Adipocyte (in vitro differentiated cells): ENCODE measurements around the gene EGFR.

Source experiments
- DNase-seq: peaks from one replicate; pipeline ENCODE4 v3.0.0-alpha.2; 2015; ENCODE audit warnings: low read depth
- H3K27me3 ChIP-seq: replicated peaks from 2 replicates; pipeline ENCODE4 v1.7.0; 2013; ENCODE audit warnings: mild to moderate bottlenecking, low read length, moderate library complexity; ENCODE audit not compliant: control insufficient read depth, insufficient read depth
- H3K36me3 ChIP-seq: 2 replicates; pipeline ENCODE4 v1.7.0; 2013; ENCODE audit warnings: low read length, mild to moderate bottlenecking, moderate library complexity; ENCODE audit not compliant: control insufficient read depth, insufficient read depth, severe bottlenecking
- H3K4me1 ChIP-seq: 2 replicates; pipeline ENCODE4 v1.7.0; 2013; ENCODE audit warnings: mild to moderate bottlenecking, low read length, moderate library complexity; ENCODE audit not compliant: control insufficient read depth, insufficient read depth
- H3K4me3 ChIP-seq: 2 replicates; pipeline ENCODE4 v1.7.0; 2013; ENCODE audit warnings: mild to moderate bottlenecking, low read length, moderate library complexity
- H3K9ac ChIP-seq: 2 replicates; pipeline ENCODE4 v1.7.0; 2013; ENCODE audit warnings: mild to moderate bottlenecking, low read length, moderate library complexity
- H3K9me3 ChIP-seq: 2 replicates; pipeline ENCODE4 v1.7.0; 2013; ENCODE audit warnings: mild to moderate bottlenecking, low read length, moderate library complexity; ENCODE audit not compliant: control insufficient read depth

Gene EGFR

DNA sequence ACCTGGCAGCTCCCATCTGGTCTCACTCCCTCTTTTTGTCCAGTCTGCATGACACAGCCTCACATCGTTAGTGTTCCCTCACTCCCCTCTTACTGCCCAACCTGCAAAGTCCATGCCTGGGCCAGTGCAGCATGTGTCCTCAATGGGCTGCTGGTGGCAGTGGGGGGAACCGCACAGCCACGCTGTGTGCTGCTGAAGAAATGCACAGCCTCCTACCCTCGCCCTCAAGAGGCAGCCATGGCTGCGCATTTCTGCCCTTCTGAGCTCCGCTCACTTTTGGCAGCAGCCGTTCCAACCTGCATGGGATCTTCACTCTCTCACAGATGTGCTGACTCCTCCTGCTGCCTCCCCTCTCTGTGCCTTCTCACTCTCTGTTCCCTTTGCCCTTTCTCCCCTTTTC lies 103.4 kb downstream of the EGFR start:
- no peak for DNase-seq
- no peaks in the 10 kb centered on the region for H3K9me3 ChIP-seq
- no peak overlapping the region for H3K9ac ChIP-seq
- H3K4me1 ChIP-seq, result peaks cover 70% of the 10 kb centered on the region
- no peak overlapping the region for H3K4me3 ChIP-seq
- no peaks in the 10 kb centered on the region for H3K36me3 ChIP-seq
- no peaks in the 10 kb centered on the region for H3K27me3 ChIP-seq

DNA sequence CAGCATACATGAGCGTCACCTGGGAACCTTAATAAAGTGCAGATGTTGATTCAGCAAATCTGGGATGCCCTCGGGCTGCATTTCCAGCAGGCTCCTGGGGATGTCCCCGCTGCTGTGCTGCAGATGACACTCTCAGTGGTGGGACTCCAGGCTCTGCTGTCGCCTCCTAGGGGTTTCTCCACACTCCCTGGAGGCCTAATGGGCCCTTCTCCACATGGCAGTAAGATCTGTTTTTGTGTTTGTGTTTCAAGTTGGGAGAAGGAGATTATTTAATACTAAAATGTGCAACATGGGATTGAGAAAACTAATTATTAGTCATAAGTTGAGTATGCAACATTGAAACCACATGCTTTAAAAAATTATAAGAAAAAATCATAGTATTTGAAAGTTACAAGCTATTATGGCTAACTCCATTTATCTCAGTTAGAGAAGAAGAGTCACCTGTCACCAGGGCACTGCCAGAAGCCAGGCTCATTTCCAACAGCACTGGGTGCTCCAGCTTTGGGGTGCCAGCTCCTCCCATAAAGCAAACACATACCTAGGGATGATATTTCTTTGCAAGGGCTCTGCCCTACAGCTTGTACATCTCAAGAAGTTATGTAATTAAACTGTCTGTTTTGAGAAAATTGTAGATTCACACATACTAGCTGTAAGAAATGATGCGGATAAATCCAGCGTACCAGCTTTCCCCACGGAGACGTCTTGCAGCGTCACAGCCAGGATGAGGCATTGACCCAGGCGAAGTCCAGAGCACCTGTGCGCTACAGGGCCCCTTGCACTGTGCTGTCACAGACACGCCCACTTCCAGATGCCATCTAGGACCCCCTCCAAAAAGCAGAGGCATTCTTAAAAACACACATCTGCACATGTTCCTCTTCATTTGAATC lies 106.4 kb downstream of the EGFR start:
- H3K4me3 ChIP-seq, result peak overlapping the region; percentile 10
- no peaks in the 10 kb centered on the region for H3K36me3 ChIP-seq
- no peaks in the 10 kb centered on the region for H3K9me3 ChIP-seq
- no peaks in the 10 kb centered on the region for H3K27me3 ChIP-seq
- peaks cover 94% of the 10 kb centered on the region for H3K4me1 ChIP-seq
- H3K9ac ChIP-seq, result no peak overlapping the region
- no peak for DNase-seq

DNA sequence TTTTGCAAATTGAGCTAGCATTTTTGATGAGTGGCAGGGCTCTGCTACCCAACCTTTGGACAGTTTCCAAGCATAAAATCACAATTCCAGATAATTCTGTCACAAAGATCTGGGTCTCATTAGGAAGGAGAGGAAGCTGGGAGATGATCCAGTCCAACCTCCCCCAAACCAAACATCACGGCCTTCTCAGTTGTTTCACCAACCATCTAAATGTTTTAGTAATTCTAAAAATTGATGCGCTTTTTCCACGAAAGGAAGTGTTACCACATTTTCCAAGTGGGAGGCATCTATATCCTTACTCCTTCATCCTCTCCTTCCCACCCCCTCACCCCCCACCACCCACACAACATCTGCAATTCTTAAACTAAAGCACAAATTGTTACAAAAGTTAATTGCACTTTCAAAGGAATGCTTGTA lies 108.3 kb downstream of the EGFR start:
- DNase-seq, result peak; percentile 57
- Histone ChIP-seq H3K4me3 (no peak overlapping the region), H3K9ac (peak overlapping the region; percentile 72), H3K9me3 (no peaks in the 10 kb centered on the region), H3K36me3 (no peaks in the 10 kb centered on the region), H3K27me3 (no peaks in the 10 kb centered on the region), H3K4me1 (peaks cover 95% of the 10 kb centered on the region)

DNA sequence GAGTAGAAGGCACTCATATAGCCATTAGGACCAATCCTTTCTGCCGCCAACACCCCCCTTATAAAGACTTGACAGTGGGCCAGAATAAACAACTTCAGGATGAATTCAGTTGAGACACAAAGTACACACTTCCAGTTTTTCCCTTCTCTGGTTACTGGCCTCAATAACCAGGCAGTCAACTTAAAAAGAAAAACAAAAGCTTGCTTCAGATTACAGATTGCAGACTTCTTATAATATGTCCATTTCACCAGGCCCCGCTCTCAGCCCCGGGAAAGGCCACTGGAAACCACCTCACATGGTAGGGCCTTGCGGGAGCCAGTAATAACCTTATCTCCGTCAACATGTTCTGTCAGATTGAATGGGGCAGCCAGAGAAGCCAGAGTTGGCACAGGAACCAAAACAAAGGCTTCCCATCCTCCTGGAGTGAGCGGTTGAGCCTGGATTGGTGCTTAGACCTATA lies 108.8 kb downstream of the EGFR start:
- Histone ChIP-seq H3K36me3 (no peaks in the 10 kb centered on the region), H3K27me3 (no peaks in the 10 kb centered on the region), H3K4me1 (peaks cover 95% of the 10 kb centered on the region), H3K9me3 (no peaks in the 10 kb centered on the region), H3K9ac (peak overlapping the region; percentile 72), H3K4me3 (peak overlapping the region; percentile 34)
- DNase-seq, result peak; percentile 80

DNA sequence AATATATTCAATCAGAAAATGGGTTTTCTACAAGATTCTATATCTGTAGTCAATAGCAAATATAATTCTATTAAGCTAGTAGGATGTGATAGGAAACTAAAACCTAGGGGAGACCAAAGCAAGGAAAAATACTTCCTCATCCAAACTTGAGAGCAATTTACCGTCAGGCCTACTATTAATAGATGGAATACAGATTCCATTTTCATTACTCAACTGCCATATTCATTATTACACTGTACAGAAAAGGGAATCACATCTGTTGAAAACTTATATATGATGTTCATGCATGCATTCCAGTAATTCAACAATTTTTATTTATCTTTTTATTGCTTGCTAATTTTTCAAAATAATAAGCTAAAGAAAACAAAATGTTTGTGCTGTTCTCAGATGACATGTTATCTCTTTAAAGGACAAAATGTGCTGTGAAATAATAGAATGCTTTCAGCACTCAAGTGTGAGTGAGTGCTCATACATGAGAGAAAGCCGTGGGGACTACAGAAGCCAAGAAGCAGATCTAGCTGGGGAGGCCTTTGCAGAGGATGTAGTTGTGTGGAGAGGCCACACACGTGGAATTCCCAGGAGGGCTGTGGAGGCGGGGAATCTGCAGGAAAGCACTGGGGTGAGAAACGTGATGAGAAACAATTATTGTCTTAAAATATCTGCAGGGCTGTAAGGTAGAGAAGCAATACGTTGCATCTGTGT lies 110.0 kb downstream of the EGFR start:
- DNase-seq, result peak; percentile 37
- Histone ChIP-seq H3K27me3 (no peaks in the 10 kb centered on the region), H3K9ac (peak overlapping the region; percentile 72), H3K4me3 (peak overlapping the region; percentile 37), H3K36me3 (no peaks in the 10 kb centered on the region), H3K4me1 (peaks cover 94% of the 10 kb centered on the region), H3K9me3 (no peaks in the 10 kb centered on the region)

DNA sequence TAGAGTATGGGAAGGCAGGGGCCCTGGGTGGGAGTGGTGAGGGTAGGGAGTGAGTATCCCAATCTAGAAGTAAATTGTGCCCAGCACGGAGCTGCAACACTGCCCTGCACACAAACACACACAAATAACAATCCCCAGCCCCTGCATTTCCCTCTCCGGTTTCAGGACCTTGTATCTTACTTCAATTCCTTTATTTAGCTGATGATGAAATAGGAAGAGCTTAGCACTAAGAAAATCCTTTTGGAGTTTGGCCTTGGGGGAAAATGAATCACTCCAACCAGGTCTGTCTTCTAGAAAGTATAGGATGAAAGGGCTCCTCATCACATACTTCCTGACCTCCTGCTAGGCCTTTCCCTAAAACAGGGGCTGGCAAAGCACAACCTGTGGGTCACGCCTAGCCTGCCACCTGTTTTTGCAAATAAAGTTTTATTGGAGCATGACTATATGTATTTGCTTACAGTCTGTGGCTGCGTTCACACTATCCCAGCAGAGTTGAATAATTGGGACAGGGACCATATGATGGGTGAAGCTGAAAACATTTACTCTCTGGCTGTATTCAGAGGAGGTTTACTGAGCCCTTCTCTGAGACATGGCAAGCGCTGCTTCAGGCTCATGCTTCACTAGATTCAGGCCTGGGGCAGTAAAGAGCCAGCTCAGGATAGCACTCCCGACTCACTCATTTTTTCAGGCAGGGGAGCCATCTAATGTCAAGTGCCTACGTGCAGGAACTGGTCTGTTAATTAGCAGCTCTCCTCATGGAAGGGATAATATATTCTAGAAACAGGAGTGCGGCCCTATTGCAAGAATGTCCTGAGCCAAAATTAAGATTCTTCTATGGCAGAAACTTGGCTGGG lies 111.0 kb downstream of the EGFR start:
- peak; percentile 79 for DNase-seq
- no peaks in the 10 kb centered on the region for H3K36me3 ChIP-seq
- H3K9me3 ChIP-seq, result no peaks in the 10 kb centered on the region
- H3K27me3 ChIP-seq, result no peaks in the 10 kb centered on the region
- peak overlapping the region; percentile 72 for H3K9ac ChIP-seq
- H3K4me1 ChIP-seq, result peaks cover 97% of the 10 kb centered on the region
- H3K4me3 ChIP-seq, result peak overlapping the region; percentile 37

DNA sequence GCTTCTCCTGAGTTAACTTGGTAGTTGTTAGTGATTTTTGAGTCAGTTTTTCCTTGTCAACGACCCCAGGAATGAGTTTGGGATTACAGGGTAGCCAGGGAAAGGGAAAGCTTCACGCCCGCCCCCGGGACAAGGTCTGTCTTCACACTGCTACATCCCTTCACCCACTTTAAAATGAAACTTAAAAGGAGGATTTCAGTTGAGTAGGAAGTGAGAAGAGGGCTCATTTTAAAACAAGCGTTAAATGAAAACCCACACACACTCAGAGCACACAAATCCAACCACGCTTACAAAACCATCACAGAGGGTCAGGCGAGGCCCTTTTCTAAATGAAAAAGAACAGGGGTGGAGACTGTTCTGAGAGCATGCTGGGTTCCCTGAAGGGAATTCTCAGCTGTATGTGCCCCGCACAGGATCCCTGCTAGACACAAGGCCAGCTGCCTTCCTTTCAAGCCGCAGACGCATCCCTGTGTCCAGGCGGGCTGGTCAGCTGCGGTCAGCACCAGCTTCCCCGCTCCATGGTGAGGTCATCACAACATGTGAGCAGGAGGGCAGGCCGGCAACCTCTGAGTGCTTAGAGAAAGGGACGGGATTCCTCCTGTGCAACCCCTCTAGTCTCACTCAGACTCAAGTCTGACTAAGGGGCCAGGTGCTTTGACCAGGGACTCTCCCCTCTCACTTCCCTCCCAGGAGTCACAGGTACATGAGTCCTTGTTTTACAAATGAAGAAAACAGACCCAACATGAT lies 111.8 kb downstream of the EGFR start:
- Histone ChIP-seq H3K9ac (peak overlapping the region; percentile 72), H3K4me1 (peaks cover 89% of the 10 kb centered on the region), H3K27me3 (no peaks in the 10 kb centered on the region), H3K36me3 (no peaks in the 10 kb centered on the region), H3K4me3 (peak overlapping the region; percentile 27), H3K9me3 (no peaks in the 10 kb centered on the region)
- DNase-seq, result peak; percentile 69

DNA sequence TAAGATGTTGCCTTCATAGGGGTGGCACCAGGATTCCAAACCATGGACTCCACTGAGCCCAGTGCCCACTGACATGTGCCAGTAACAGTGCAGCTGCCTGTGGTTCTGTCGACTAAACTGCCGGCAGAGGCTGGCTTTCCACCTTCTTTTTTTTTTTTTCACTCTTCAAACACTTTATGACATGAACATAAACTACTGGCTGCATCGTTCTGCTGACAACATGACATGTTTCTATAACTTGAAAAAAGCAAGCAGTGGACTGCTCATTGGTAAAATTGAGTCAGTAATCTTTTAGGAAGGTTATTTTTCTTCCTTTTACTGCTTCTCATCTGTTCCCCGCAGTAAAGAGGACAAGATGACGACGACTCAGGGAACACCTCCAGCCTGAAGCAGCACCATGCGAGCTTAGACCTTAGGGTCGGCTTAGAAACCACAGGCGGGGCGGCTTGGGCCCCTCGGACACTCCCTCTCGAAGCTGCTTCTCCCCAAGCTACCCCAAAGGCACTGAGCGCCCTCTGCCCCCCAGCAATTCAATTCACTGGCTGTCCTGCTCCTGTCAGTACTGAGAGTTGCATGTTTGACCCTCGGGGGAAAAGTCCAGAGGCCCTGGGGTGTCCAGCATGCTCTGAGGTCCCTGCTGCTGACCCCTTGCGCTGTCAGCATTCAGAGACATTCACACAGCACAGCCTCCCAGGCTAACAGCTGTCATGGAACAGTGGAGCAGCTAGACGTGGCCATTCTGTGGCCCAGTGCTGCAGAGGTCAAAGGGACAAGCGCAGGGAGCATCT lies 112.5 kb downstream of the EGFR start:
- no peaks in the 10 kb centered on the region for H3K9me3 ChIP-seq
- no peaks in the 10 kb centered on the region for H3K27me3 ChIP-seq
- peak overlapping the region; percentile 21 for H3K4me3 ChIP-seq
- H3K36me3 ChIP-seq, result no peaks in the 10 kb centered on the region
- no peak for DNase-seq
- peak overlapping the region; percentile 72 for H3K9ac ChIP-seq
- H3K4me1 ChIP-seq, result peaks cover 82% of the 10 kb centered on the region

DNA sequence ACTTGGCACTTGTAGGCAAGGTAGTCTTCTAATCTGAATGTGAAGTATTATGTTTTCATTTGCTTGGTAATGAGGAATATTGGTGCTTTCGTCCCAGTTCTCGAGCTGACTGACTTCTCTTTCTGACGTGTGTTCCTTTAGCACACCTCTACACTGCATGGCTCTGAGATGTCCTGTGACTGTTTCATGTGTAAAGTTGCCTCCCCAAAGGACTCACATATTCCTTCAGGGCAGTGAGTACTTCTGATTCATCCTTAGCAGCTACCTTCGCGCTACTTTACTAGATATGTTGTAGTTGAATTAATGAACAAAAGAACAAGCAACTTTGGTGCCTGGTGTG lies 113.7 kb downstream of the EGFR start:
- Histone ChIP-seq H3K9ac (peak overlapping the region; percentile 52), H3K4me3 (peak overlapping the region; percentile 3), H3K9me3 (no peaks in the 10 kb centered on the region), H3K4me1 (peaks cover 70% of the 10 kb centered on the region), H3K36me3 (no peaks in the 10 kb centered on the region), H3K27me3 (no peaks in the 10 kb centered on the region)
- no peak for DNase-seq
